Stomach (tissue), 9 donors: ENCODE data around the gene MAST4. TPM values are rescaled to one million over a fixed set of nuclear protein-coding genes. Genes with fewer than 3 reads are reported as not detected.

ENCODE experiments used
- DNase-seq, 2 donors: peaks; one replicate each; pipeline versions ENCODE4 v3.0.0 to v3.0.0-alpha.2; 2013 to 2019
- H3K27ac ChIP-seq, 5 donors: fragments of 200-600 bp in 4 of 5; sonication (generic) in 4 of 5; one replicate each; pipeline ENCODE4 v1.5.1; 2013 to 2019; ENCODE audit warnings: mild to moderate bottlenecking in 1 of 5, moderate library complexity in 1 of 5
- H3K27me3 ChIP-seq, 3 donors: fragments of 200-600 bp; sonication (generic); one replicate each; pipeline ENCODE4 v1.5.1; 2017 to 2019; ENCODE audit warnings: mixed run types in 1 of 3
- H3K36me3 ChIP-seq, 4 donors: fragments of 200-600 bp; sonication (generic); 1 replicate in 3 of 4; 2 replicates in 1 of 4; pipeline ENCODE4 v1.5.1; 2016 to 2019
- H3K4me1 ChIP-seq, 4 donors: fragments of 200-600 bp; sonication (generic); one replicate each; pipeline ENCODE4 v1.5.1; 2016 to 2019
- H3K4me3 ChIP-seq, 4 donors: fragments of 200-600 bp; sonication (generic) in 3 of 4; one replicate each; pipeline ENCODE4 v1.5.1; 2016 to 2019; ENCODE audit warnings: mild to moderate bottlenecking in 1 of 4
- H3K9me3 ChIP-seq, 4 donors: fragments of 200-600 bp; sonication (generic); one replicate each; pipeline ENCODE4 v1.5.1; 2016 to 2019
- EP300 ChIP-seq: sonication (generic); formaldehyde crosslinking; IDR thresholded peaks from one replicate; pipeline ENCODE4 v1.6.1; 2017; ENCODE audit warnings: antibody characterized with exemption
- POLR2A ChIP-seq, 4 donors: fragments of 450-650 bp; IDR thresholded peaks; one replicate each; pipeline ENCODE4 v1.6.1; 2016; ENCODE audit warnings: antibody characterized with exemption in 4 of 4, control low read depth in 2 of 4, mild to moderate bottlenecking in 1 of 4, moderate library complexity in 1 of 4
- POLR2AphosphoS5 ChIP-seq, 3 donors: sonication (generic); formaldehyde crosslinking; IDR thresholded peaks; one replicate each; pipeline ENCODE4 v1.6.1; 2016; ENCODE audit warnings: antibody characterized with exemption in 3 of 3
- WGBS, 5 donors: extraction: QIAGEN DNeasy Blood & Tissue Kit in 3 of 5; methylation state at CpG; one replicate each; pipeline versions ENCODE4 v1.1.5 to v1.1.7; 2013 to 2018; 5-methylcytosine and 5-hydroxymethylcytosine counted together
- intact Hi-C: fragments of 100-400 bp; cut with DNase I; formaldehyde crosslinking; loops from one replicate; pipeline ENCODE4 v1.15.1; 2023; ENCODE audit warnings: low total_unique reads
- polyA plus RNA-seq, 3 donors: library from polyadenylated mRNA; stranded (reverse); fragments of 200-250 nt; gene quantifications; one replicate each; pipeline ENCODE4 v1.2.3, GENCODE V29; 2013
- total RNA-seq, 5 donors: library from RNA; depleted of rRNA; stranded (reverse); fragments of >200 nt; gene quantifications; one replicate each; pipeline versions ENCODE4 v1.1.0 to v1.2.3, GENCODE V29; 2014 to 2016
- TF ChIP-seq, protein P1 (sequence below), 7 experiments: fragments of 450-650 bp in 4 of 7; fragments of 200-600 bp in 3 of 7; sonication (generic) in 3 of 7; IDR thresholded peaks; one replicate each; pipeline ENCODE4 v1.5.1; 2016 to 2019; ENCODE audit warnings: antibody characterized with exemption in 7 of 7, control low read depth in 2 of 7, mild to moderate bottlenecking in 1 of 7
- donor health status: healthy with polysubstance abuse.
- donor health status: Bipolar disorder and iron deficiency.
- donor health status: healthy.

MAST4 gene
- total and polyA plus RNA-seq, 8 donors: 1.5 to 52.5 (median 32.1) TPM

DNA sequence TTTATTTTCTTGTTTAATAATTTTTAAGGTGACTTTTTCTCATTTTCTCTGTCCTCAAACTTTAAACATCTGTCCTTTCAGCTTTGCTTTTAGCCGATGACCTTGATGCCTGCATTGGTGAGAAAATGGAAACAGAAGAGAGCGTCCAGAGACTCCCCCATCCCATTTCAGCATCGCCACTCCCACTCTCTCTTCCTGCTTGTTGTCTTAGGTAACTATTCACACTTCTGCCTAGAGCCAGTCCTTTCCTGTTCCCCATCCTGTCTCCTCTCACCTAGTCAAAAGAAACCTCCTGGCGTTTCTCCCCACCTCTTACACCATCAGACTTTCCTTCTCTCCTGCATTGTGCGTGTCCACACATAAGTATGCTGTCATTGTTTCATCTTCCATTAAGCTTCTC, 124.6 kb downstream of the MAST4 start:
- WGBS, 5 donors: 61 to 84% (median 78%) methylated on average over 5 of the region's 5 CpGs
- no peak overlapping the region for H3K27ac ChIP-seq
- DNase-seq: no peak
- H3K9me3 ChIP-seq: no peaks in the 10 kb centered on the region
- H3K27me3 ChIP-seq: no peaks in the 10 kb centered on the region
- H3K36me3 ChIP-seq: no peaks in the 10 kb centered on the region
- intact Hi-C loops: no loop called here
- H3K4me1 ChIP-seq: no peaks in the 10 kb centered on the region
- H3K4me3 ChIP-seq: no peak overlapping the region
- TF ChIP-seq, protein P1, sequence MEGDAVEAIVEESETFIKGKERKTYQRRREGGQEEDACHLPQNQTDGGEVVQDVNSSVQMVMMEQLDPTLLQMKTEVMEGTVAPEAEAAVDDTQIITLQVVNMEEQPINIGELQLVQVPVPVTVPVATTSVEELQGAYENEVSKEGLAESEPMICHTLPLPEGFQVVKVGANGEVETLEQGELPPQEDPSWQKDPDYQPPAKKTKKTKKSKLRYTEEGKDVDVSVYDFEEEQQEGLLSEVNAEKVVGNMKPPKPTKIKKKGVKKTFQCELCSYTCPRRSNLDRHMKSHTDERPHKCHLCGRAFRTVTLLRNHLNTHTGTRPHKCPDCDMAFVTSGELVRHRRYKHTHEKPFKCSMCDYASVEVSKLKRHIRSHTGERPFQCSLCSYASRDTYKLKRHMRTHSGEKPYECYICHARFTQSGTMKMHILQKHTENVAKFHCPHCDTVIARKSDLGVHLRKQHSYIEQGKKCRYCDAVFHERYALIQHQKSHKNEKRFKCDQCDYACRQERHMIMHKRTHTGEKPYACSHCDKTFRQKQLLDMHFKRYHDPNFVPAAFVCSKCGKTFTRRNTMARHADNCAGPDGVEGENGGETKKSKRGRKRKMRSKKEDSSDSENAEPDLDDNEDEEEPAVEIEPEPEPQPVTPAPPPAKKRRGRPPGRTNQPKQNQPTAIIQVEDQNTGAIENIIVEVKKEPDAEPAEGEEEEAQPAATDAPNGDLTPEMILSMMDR (IDR thresholded peaks at IDR 0.05): no peak
- TF ChIP-seq POLR2A (IDR thresholded peaks at IDR 0.05) (no peak), EP300 (no peak), POLR2AphosphoS5 (IDR thresholded peaks at IDR 0.05) (no peak)

DNA sequence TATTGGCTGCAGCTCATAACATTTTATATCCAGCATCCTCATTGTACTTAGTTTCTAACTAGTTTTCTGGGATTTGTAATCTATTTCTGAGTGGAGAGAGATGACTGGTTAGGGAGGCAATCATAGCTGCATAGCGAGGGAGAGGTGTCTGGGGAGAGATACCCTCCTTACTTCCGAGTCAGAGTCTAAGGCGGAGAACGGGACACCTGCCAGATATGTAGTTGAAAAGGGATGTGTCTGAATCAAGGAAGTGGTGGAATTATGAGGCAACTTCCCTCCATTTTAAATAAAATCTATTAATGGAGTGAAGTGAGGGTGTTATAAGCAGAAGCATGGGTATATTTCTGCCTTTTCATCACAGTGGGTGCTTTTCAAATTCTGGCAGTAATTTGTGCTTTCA, 126.5 kb downstream of the MAST4 start:
- Histone ChIP-seq H3K27ac (no peak overlapping the region), H3K9me3 (no peaks in the 10 kb centered on the region), H3K36me3 (no peaks in the 10 kb centered on the region), H3K4me1 (no peaks in the 10 kb centered on the region), H3K4me3 (no peak overlapping the region), H3K27me3 (no peaks in the 10 kb centered on the region)
- 62 to 78% (median 71%) methylated on average over 4 of the region's 4 CpGs for WGBS, 5 donors
- TF ChIP-seq EP300 (no peak), POLR2AphosphoS5 (IDR thresholded peaks at IDR 0.05) (no peak)
- DNase-seq: no peak
- intact Hi-C loops: no loop called here

DNA sequence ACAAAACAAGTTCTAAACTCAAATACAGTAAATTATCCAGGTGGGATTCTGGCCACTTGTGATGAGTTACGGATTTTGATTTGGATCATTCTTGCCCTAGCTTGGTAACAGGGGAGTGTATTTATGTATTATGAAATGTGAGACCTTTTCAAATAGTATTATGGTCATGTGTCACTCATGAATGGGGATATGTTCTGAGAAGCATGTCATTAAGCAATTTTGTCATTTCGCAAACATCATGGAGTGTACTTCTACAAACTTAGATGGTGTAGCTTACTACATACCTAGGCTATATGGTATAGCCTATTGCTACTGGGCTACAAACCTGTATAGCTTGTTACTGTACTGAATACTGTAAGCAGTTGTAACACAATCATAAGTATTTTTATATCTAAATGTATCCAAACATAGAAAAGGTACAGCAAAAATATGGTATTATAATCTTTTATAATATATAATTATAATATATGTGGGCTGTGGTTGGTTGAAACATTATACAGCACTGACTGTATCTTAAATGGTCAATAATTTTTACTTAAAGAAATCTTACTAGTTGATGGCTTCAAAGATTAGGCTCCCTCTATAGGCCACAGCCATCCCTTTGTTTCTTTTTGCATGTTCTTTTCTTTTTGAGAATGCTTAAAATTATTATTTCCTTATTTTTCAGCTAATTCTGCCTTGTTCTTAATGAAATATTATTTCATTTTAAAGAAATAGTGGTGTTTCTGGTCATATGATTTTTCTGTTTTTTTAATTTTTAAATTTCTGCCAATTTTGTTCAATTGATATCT, 128.4 kb downstream of the MAST4 start:
- TF ChIP-seq POLR2A (IDR thresholded peaks at IDR 0.05): no peak
- Histone ChIP-seq H3K36me3 (no peaks in the 10 kb centered on the region), H3K4me1 (no peaks in the 10 kb centered on the region), H3K27ac (no peak overlapping the region), H3K4me3 (no peak overlapping the region), H3K27me3 (no peaks in the 10 kb centered on the region), H3K9me3 (no peaks in the 10 kb centered on the region)
- DNase-seq: no peak
- 86 to 96% (median 92%) methylated on average over 2 of the region's 2 CpGs for WGBS, 5 donors
- intact Hi-C loops: no loop called here

DNA sequence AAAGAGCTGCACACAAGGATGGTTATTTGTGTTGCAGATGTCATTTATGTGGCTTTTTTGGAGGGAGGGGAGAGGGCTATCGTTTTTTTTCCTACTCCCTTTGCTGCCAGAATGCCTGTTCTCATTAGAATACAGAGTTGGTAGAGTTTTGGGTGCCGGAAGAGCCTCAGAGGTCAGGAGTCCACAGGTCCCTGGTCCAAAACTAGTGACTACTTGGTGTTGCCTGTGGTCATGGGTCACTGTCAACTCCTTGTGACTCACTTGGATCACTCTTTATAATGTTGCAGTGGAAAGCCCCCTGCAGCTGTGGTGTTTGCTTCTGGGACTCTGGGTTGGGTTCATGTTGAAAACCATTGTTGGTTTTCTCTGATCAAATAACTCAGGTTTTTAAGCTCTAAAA, 131.4 kb downstream of the MAST4 start:
- 73 to 90% (median 82%) methylated on average over 2 of the region's 2 CpGs for WGBS, 5 donors
- intact Hi-C loops: no loop called here
- no peaks in the 10 kb centered on the region for H3K9me3 ChIP-seq
- no peaks in the 10 kb centered on the region for H3K27me3 ChIP-seq
- no peak for DNase-seq
- no peak overlapping the region for H3K27ac ChIP-seq
- no peak for TF ChIP-seq POLR2AphosphoS5 (IDR thresholded peaks at IDR 0.05)
- no peak for TF ChIP-seq POLR2A (IDR thresholded peaks at IDR 0.05)
- TF ChIP-seq, protein P1 (IDR thresholded peaks at IDR 0.05): no peak
- no peak for TF ChIP-seq EP300
- H3K4me1 ChIP-seq: no peaks in the 10 kb centered on the region
- H3K36me3 ChIP-seq: no peaks in the 10 kb centered on the region
- H3K4me3 ChIP-seq: no peak overlapping the region

DNA sequence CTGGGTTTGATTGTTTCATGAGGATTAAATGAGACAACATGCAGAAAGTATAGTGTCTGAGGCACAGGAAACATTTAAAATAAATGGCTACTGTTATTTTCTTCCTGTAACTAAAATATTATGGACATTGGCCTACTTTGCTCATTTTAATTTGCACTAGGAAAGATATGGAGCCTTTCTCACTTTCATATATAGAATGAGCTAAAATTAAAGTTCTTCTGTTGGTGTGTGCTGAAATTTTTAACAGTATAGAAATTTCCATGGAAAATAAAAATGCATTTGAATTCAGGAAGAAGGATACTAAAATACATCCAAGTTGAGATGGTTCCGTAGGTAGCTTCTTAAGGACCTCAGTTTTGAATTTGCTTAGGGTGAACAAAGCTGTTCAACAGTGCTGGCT, 131.9 kb downstream of the MAST4 start:
- Histone ChIP-seq H3K9me3 (no peaks in the 10 kb centered on the region), H3K27me3 (no peaks in the 10 kb centered on the region), H3K27ac (no peak overlapping the region), H3K36me3 (no peaks in the 10 kb centered on the region), H3K4me1 (no peaks in the 10 kb centered on the region), H3K4me3 (no peak overlapping the region)
- TF ChIP-seq EP300: no peak
- TF ChIP-seq, protein P1 (IDR thresholded peaks at IDR 0.05): no peak
- no peak for TF ChIP-seq POLR2A (IDR thresholded peaks at IDR 0.05)
- no peak for TF ChIP-seq POLR2AphosphoS5 (IDR thresholded peaks at IDR 0.05)
- DNase-seq: no peak
- 91 to 100% (median 94%) methylated on average over 1 of the region's 1 CpG for WGBS, 5 donors
- intact Hi-C loops: no loop called here
